H1 (cell line): Measurements from ENCODE around the gene NCAM1. TPM values are rescaled to one million over a fixed set of nuclear protein-coding genes. Genes with fewer than 3 reads are reported as not detected.

ENCODE experiments used
- CTCF ChIA-PET: fragments of 300-600 bp; sonication (Branson Sonifier 250); formaldehyde crosslinking; loops from one replicate; lab custom pipeline; 2021; ENCODE audit not compliant: partially characterized antibody; lab: Charles Lee
- POLR2A ChIA-PET: fragments of 300-600 bp; sonication (Branson Sonifier 250); formaldehyde crosslinking; loops from one replicate; lab custom pipeline; 2021; ENCODE audit warnings: inconsistent platforms; ENCODE audit not compliant: partially characterized antibody; lab: Charles Lee
- DNase-seq, 2 experiments: peaks; one replicate each; pipeline versions ENCODE4 v3.0.0 to v3.0.0-alpha.2; 2010 to 2022; ENCODE audit warnings: low spot score in 2 of 2, low read depth in 1 of 2, mixed read lengths in 1 of 2
- FAIRE-seq: peaks from 2 replicates; lab custom pipeline; 2011; peaks lifted over from hg19 to GRCh38; lab: Jason Lieb, UNC
- H2AFZ ChIP-seq: 2 replicates; pipeline ENCODE4 v1.8.1; 2012; ENCODE audit warnings: low read length, inconsistent platforms
- H2AK5ac ChIP-seq: 2 replicates; pipeline ENCODE4 v1.6.1; 2013; ENCODE audit warnings: low read depth, low read length
- H2BK120ac ChIP-seq: replicated peaks from 2 replicates; pipeline ENCODE3; 2013; ENCODE audit warnings: low read depth, low read length, inconsistent platforms
- H2BK12ac ChIP-seq: 2 replicates; pipeline ENCODE4 v1.6.1; 2013; ENCODE audit warnings: low read depth, low read length
- H2BK15ac ChIP-seq: 2 replicates; pipeline ENCODE4 v1.6.1; 2013; ENCODE audit warnings: low read length
- H2BK20ac ChIP-seq: 2 replicates; pipeline ENCODE4 v1.6.1; 2013; ENCODE audit warnings: low read length
- H2BK5ac ChIP-seq: 2 replicates; pipeline ENCODE4 v1.6.1; 2013; ENCODE audit warnings: low read depth, low read length
- H3K14ac ChIP-seq: 2 replicates; pipeline ENCODE4 v1.6.1; 2013; ENCODE audit warnings: inconsistent platforms; ENCODE audit not compliant: insufficient read length
- H3K18ac ChIP-seq: 2 replicates; pipeline ENCODE4 v1.6.1; 2013; ENCODE audit warnings: low read length; ENCODE audit errors: extremely low read depth
- H3K23ac ChIP-seq: 2 replicates; pipeline ENCODE4 v1.6.1; 2013; ENCODE audit warnings: inconsistent platforms; ENCODE audit not compliant: insufficient read length
- H3K23me2 ChIP-seq: 2 replicates; pipeline ENCODE4 v1.6.1; 2013; ENCODE audit warnings: low read depth, low read length
- H3K27ac ChIP-seq: 2 replicates; pipeline ENCODE4 v1.6.1; 2011; ENCODE audit warnings: low read depth, low read length, inconsistent platforms
- H3K27me3 ChIP-seq, 4 experiments: replicated peaks in 1 of 4; 1 replicate in 1 of 4; 2 replicates in 3 of 4; pipeline versions ENCODE4 v1.6.1 to v1.8.1; 2011 to 2013; ENCODE audit warnings: low read length in 3 of 4, mild to moderate bottlenecking in 3 of 4, inconsistent platforms in 2 of 4, mixed read lengths in 2 of 4, moderate library complexity in 1 of 4; ENCODE audit not compliant: control insufficient read depth in 3 of 4, insufficient read depth in 3 of 4; ENCODE audit errors: extremely low read depth in 1 of 4
- H3K36me3 ChIP-seq, 4 experiments: 2 replicates each; pipeline versions ENCODE4 v1.6.1 to v1.8.1; 2011 to 2013; ENCODE audit warnings: mild to moderate bottlenecking in 4 of 4, low read length in 3 of 4, moderate library complexity in 2 of 4, control low read depth in 1 of 4, inconsistent platforms in 1 of 4; ENCODE audit not compliant: insufficient read depth in 4 of 4, control insufficient read depth in 2 of 4
- H3K4ac ChIP-seq: replicated peaks from 2 replicates; pipeline ENCODE3; 2013; ENCODE audit warnings: low read length, low read depth, mixed read lengths, inconsistent platforms; ENCODE audit not compliant: insufficient read length
- H3K4me1 ChIP-seq, 4 experiments: replicated peaks in 1 of 4; 1 replicate in 1 of 4; 2 replicates in 3 of 4; pipeline versions ENCODE4 v1.6.1 to v1.8.1; 2011 to 2013; ENCODE audit warnings: low read length in 3 of 4, inconsistent platforms in 2 of 4, mixed read lengths in 1 of 4; ENCODE audit not compliant: insufficient read depth in 4 of 4, control insufficient read depth in 3 of 4
- H3K4me2 ChIP-seq, 2 experiments: 2 replicates each; pipeline versions ENCODE4 v1.6.1 to v1.8.1; 2011 to 2013; ENCODE audit warnings: low read depth in 2 of 2, low read length in 2 of 2, control low read depth in 1 of 2, inconsistent platforms in 1 of 2, mild to moderate bottlenecking in 1 of 2; ENCODE audit not compliant: insufficient read depth in 1 of 2
- H3K4me3 ChIP-seq, 4 experiments: fragments of 200-600, 300-600 bp in 1 of 4; sonication (generic), shearing (Covaris generic), sonication (Bioruptor Twin) in 1 of 4; 2 replicates each; pipeline versions ENCODE4 v1.5.1 to v1.8.1; 2011 to 2016; ENCODE audit warnings: low read length in 4 of 4, low read depth in 3 of 4, control low read depth in 2 of 4, inconsistent platforms in 2 of 4, mild to moderate bottlenecking in 2 of 4, mixed read lengths in 1 of 4, moderate library complexity in 1 of 4; ENCODE audit not compliant: insufficient read depth in 2 of 4; ENCODE audit errors: extremely low read depth in 1 of 4
- H3K56ac ChIP-seq: replicated peaks from 2 replicates; pipeline ENCODE3; 2013; ENCODE audit warnings: low read depth, mild to moderate bottlenecking, mixed read lengths, low read length, inconsistent platforms; ENCODE audit not compliant: insufficient read length
- H3K79me1 ChIP-seq: 2 replicates; pipeline ENCODE4 v1.6.1; 2013; ENCODE audit warnings: low read depth, low read length, control low read depth
- H3K79me2 ChIP-seq, 2 experiments: 2 replicates each; pipeline versions ENCODE4 v1.6.1 to v1.8.1; 2012 to 2013; ENCODE audit warnings: low read length in 2 of 2, mild to moderate bottlenecking in 2 of 2, inconsistent platforms in 1 of 2; ENCODE audit not compliant: insufficient read depth in 2 of 2, control insufficient read depth in 1 of 2
- H3K9ac ChIP-seq, 4 experiments: replicated peaks in 1 of 4; 1 replicate in 1 of 4; 2 replicates in 3 of 4; pipeline versions ENCODE4 v1.6.1 to v1.8.1; 2011 to 2013; ENCODE audit warnings: low read depth in 3 of 4, low read length in 3 of 4, control low read depth in 2 of 4, mild to moderate bottlenecking in 2 of 4, moderate library complexity in 2 of 4, inconsistent platforms in 1 of 4; ENCODE audit errors: extremely low read depth in 1 of 4
- H3K9me3 ChIP-seq, 2 experiments: 2 replicates each; pipeline versions ENCODE4 v1.6.1 to v1.8.1; 2012 to 2013; ENCODE audit warnings: mild to moderate bottlenecking in 2 of 2, moderate library complexity in 2 of 2, control low read depth in 1 of 2, inconsistent platforms in 1 of 2, low read depth in 1 of 2, low read length in 1 of 2, mixed read lengths in 1 of 2; ENCODE audit not compliant: insufficient read depth in 2 of 2
- H4K20me1 ChIP-seq, 2 experiments: replicated peaks in 1 of 2; 2 replicates each; pipeline versions ENCODE3 to v1.8.1; 2011 to 2013; ENCODE audit warnings: inconsistent platforms in 2 of 2, low read length in 2 of 2, mild to moderate bottlenecking in 1 of 2; ENCODE audit not compliant: insufficient read depth in 2 of 2, control insufficient read depth in 1 of 2
- H4K5ac ChIP-seq: 2 replicates; pipeline ENCODE4 v1.6.1; 2013; ENCODE audit warnings: low read length, low read depth, mixed read lengths, inconsistent platforms; ENCODE audit not compliant: insufficient read length
- H4K8ac ChIP-seq: 2 replicates; pipeline ENCODE4 v1.8.0; 2013; ENCODE audit warnings: mild to moderate bottlenecking, moderate library complexity, low read length, inconsistent platforms; ENCODE audit not compliant: insufficient read depth; ENCODE audit errors: extremely low read depth
- H4K91ac ChIP-seq: replicated peaks from 2 replicates; pipeline ENCODE3; 2013; ENCODE audit warnings: low read length, mixed read lengths, inconsistent platforms; ENCODE audit not compliant: insufficient read length
- CBX8 ChIP-seq: fragments of 300-800, 300-1000 bp; sonication (generic); IDR thresholded peaks from 2 replicates; pipeline ENCODE4 v1.7.1; 2016; ENCODE audit warnings: low read depth, low read length, borderline replicate concordance
- CHD1 ChIP-seq: IDR thresholded peaks from 2 replicates; pipeline ENCODE4 v1.6.1; 2012; ENCODE audit warnings: low read depth, low read length, improper control_type of control experiment
- CREB1 ChIP-seq: IDR thresholded peaks from 2 replicates; pipeline ENCODE4 v1.6.1; 2012; ENCODE audit warnings: inconsistent platforms
- GTF2F1 ChIP-seq: IDR thresholded peaks from 2 replicates; pipeline ENCODE4 v1.6.1; 2012; ENCODE audit warnings: low read depth, low read length, improper control_type of control experiment, borderline replicate concordance
- MAFK ChIP-seq: IDR thresholded peaks from 2 replicates; pipeline ENCODE4 v1.6.1; 2012; ENCODE audit warnings: low read depth, mild to moderate bottlenecking, improper control_type of control experiment, low read length
- POLR2A ChIP-seq, 2 experiments: IDR thresholded peaks; 1 replicate in 1 of 2; 2 replicates in 1 of 2; pipeline ENCODE4 v1.6.1; 2011; ENCODE audit warnings: low read depth in 2 of 2, low read length in 2 of 2, mild to moderate bottlenecking in 2 of 2; ENCODE audit errors: control extremely low read depth in 1 of 2
- RBBP5 ChIP-seq: IDR thresholded peaks from 2 replicates; pipeline ENCODE4 v1.7.1; 2012; ENCODE audit warnings: low read depth, mild to moderate bottlenecking, inconsistent platforms, low read length, moderate library complexity, borderline replicate concordance
- SUZ12 ChIP-seq: fragments of 200-600 bp; sonication (generic); IDR thresholded peaks from 2 replicates; pipeline ENCODE4 v1.6.1; 2012; ENCODE audit warnings: mild to moderate bottlenecking, inconsistent platforms, low read length, moderate library complexity, mixed read lengths
- TAF7 ChIP-seq: optimal IDR thresholded peaks from 2 replicates; pipeline ENCODE3; 2011; ENCODE audit warnings: low read depth, mild to moderate bottlenecking, inconsistent platforms, low read length, moderate library complexity, borderline replicate concordance
- USF2 ChIP-seq: IDR thresholded peaks from 2 replicates; pipeline ENCODE4 v1.6.1; 2011; ENCODE audit warnings: low read length, improper control_type of control experiment
- WGBS, 2 experiments: shearing (Covaris generic) in 1 of 2; methylation state at CpG; one replicate each; pipeline versions ENCODE4 v1.1.6 to v1.1.7; 2013 to 2015; ENCODE audit warnings: low lambda C conversion rate in 2 of 2, mixed read lengths in 2 of 2, inconsistent platforms in 1 of 2, low coverage in 1 of 2, missing lambda C conversion rate in 1 of 2; ENCODE audit not compliant: insufficient replicate concordance in 2 of 2, insufficient coverage in 1 of 2, insufficient read length in 1 of 2; ENCODE audit errors: extremely low coverage in 1 of 2, missing lambda C conversion rate in 1 of 2; 5-methylcytosine and 5-hydroxymethylcytosine counted together
- polyA plus RNA-seq, 7 experiments: library from polyadenylated mRNA; depleted of rRNA in 3 of 7; stranded (reverse) in 5 of 7; unstranded in 2 of 7; fragments of >200 nt in 5 of 7; fragments of 200-250 nt in 2 of 7; gene quantifications; 1 replicate in 5 of 7; 2 replicates in 1 of 7; 4 replicates in 1 of 7; pipeline versions ENCODE4 v1.2.1 to v1.2.3, GENCODE V29; 2011 to 2013; ENCODE audit warnings: missing spikeins in 2 of 7, mixed read lengths in 2 of 7
- total RNA-seq: library from RNA; stranded (reverse); fragmentation: NEBNext Ultra II Directional; extraction: Animal tissue kit (Norgen Biotek cat#: 25700); gene quantifications from 2 replicates; pipeline ENCODE4 v1.2.1, GENCODE V29; 2021
- TF ChIP-seq, protein P1 (sequence below): IDR thresholded peaks from 2 replicates; pipeline ENCODE4 v1.6.1; 2011; ENCODE audit warnings: low read depth, mild to moderate bottlenecking, low read length; ENCODE audit not compliant: insufficient read depth

Gene NCAM1
- total and polyA plus RNA-seq, 2 of the 8 experiments (the other 6 are each of a cell fraction or from before 2014, with no cell fraction given) = 3.1 to 4.3 TPM

DNA sequence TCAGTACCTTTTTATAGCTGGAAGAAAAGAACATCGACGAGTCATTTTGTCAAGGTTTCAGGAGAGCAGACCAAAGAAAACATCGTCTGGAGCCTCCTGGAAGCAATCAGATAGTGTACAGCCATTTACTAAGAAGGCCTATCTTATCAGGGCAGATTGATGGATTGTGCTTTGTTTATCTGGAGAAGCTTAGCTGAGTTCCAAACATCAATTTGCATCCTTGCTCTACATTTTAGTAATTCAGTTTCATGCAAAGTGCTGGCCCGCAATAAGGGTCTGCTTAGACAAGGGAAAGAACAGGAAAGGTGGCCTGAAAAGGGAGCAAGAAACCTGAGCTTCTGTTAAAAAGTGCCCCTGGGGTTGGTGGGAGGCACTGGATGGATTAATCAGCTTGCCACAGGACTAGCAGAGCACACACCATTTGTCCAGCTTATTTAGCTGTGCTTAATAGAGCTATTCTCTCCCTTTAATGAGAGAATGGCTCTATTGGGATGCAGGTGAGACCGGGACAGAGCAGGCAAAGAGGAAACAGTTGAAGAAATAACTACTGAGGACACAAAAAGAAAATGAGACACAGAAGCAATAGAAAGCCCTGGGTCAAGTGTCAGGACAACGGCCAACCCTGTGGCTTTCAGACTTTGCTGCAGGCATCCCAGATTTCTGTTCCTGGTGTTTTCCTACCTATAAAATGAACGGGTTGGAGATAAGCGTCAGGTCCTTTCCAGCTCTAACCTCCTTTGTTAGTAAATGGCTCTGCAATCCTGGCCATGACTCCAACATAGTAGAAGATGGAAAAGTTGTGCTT lies 231.1 kb downstream of the NCAM1 start:
- FAIRE-seq (no peak), DNase-seq (no peak)
- no peak overlapping the region for H3K27ac ChIP-seq
- no peak overlapping the region for H2BK20ac ChIP-seq
- no peak overlapping the region for H3K4me3 ChIP-seq
- H4K5ac ChIP-seq = no peak overlapping the region
- H3K79me1 ChIP-seq = no peaks in the 10 kb centered on the region
- H2BK120ac ChIP-seq = no peak overlapping the region
- H2BK12ac ChIP-seq = no peak overlapping the region
- H4K8ac ChIP-seq = no peak overlapping the region
- H3K23me2 ChIP-seq = no peaks in the 10 kb centered on the region
- H4K20me1 ChIP-seq = no peaks in the 10 kb centered on the region
- H3K14ac ChIP-seq = no peak overlapping the region
- ChIA-PET CTCF (interaction anchor here (0.8 to 1.2 kb wide), 2 partner anchors 20 to 97 kb away, joined by 3 read pairs; no protein-coding TSS in a partner anchor), POLR2A (no interaction called here)
- peaks cover 0 to 5% (median 2%) of the 10 kb centered on the region in 4 experiments; a peak in 3 of 7 replicates for H3K4me1 ChIP-seq
- peak overlapping the region; percentile 33; the same call in 1 of the 2 replicates for H2AFZ ChIP-seq
- no peak overlapping the region for H2AK5ac ChIP-seq
- H3K23ac ChIP-seq = no peak overlapping the region
- no peaks in the 10 kb centered on the region for H3K36me3 ChIP-seq
- no peak overlapping the region; a peak in 1 of 4 replicates for H3K4me2 ChIP-seq
- H2BK5ac ChIP-seq = no peak overlapping the region
- no peaks in the 10 kb centered on the region for H3K27me3 ChIP-seq
- no peak overlapping the region for H3K4ac ChIP-seq
- no peak overlapping the region for H3K56ac ChIP-seq
- H3K9ac ChIP-seq = no peak overlapping the region
- no peaks in the 10 kb centered on the region for H3K9me3 ChIP-seq
- H3K18ac ChIP-seq = no peak overlapping the region
- WGBS, 2 experiments = 86% methylated on average over 8 of the region's 8 CpGs; no CpG with 5 or more reads in 1 of the 2 experiments
- H4K91ac ChIP-seq = no peak overlapping the region
- no peak overlapping the region for H2BK15ac ChIP-seq
- H3K79me2 ChIP-seq = no peaks in the 10 kb centered on the region
- TF ChIP-seq POLR2A (IDR thresholded peaks at IDR 0.05; ENCODE audit: control extremely low read depth in 1 of 2, low read depth in 2 of 2, low read length in 2 of 2) (no peak), GTF2F1 (no peak), CHD1 (no peak), MAFK (no peak), SUZ12 (no peak), TAF7 (no peak), RBBP5 (no peak), CBX8 (no peak), CREB1 (no peak), USF2 (no peak)
- TF ChIP-seq, protein P1, sequence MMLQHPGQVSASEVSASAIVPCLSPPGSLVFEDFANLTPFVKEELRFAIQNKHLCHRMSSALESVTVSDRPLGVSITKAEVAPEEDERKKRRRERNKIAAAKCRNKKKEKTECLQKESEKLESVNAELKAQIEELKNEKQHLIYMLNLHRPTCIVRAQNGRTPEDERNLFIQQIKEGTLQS = no peak
